ENCODE results near the gene TULP3.

TULP3 gene

GRCh38 chr12:2877047-2877952 lies 13.4 kb upstream of the TULP3 start, which contains the start of the genes FOXM1 and RHNO1:
Gene FOXM1 (minus strand): TSS chr12:2877174. CDS start chr12:2874478, 2,696 bp downstream.
Gene RHNO1 (plus strand): TSS chr12:2877223. CDS start chr12:2885367, 8,144 bp downstream.
- DNase-seq (ENCODE audit: low read depth), result no peak

- DNase-seq (ENCODE audit: low read depth), result no peak
These were observed 12.5 kb upstream of the TULP3 start for GRCh38 chr12:2877953-2878732.

- no peak for DNase-seq (ENCODE audit: low read depth)
These were observed 10.8 kb upstream of the TULP3 start for GRCh38 chr12:2879853-2880252.

GRCh38 chr12:2884810-2885209 lies 5.9 kb upstream of the TULP3 start:
- no peak for DNase-seq (ENCODE audit: low read depth)

- DNase-seq (ENCODE audit: low read depth), result no peak
These were observed 3.8 kb upstream of the TULP3 start for GRCh38 chr12:2886768-2887450.

- DNase-seq (ENCODE audit: low read depth), result no peak
These were observed 697 bp upstream of the TULP3 start for GRCh38 chr12:2890001-2890387.

GRCh38 chr12:2891240-2892053 lies 756 bp downstream of the TULP3 start:
- DNase-seq (ENCODE audit: low read depth), result no peak

- no peak for DNase-seq (ENCODE audit: low read depth)
These were observed 1.6 kb downstream of the TULP3 start for GRCh38 chr12:2892246-2892645.

- peak; percentile 73 for DNase-seq (ENCODE audit: low read depth)
These were observed 2.3 kb downstream of the TULP3 start for GRCh38 chr12:2893007-2893406.

- DNase-seq (ENCODE audit: low read depth), result no peak
These were observed 4.4 kb downstream of the TULP3 start for GRCh38 chr12:2895051-2895451.

- no peak for DNase-seq (ENCODE audit: low read depth)
These were observed 4.8 kb downstream of the TULP3 start for GRCh38 chr12:2895511-2895910.

GRCh38 chr12:2897418-2897817 lies 6.7 kb downstream of the TULP3 start:
- no peak for DNase-seq (ENCODE audit: low read depth)

GRCh38 chr12:2900642-2901041 lies 10.0 kb downstream of the TULP3 start:
- DNase-seq (ENCODE audit: low read depth), result no peak

- DNase-seq (ENCODE audit: low read depth), result no peak
These were observed 11.7 kb downstream of the TULP3 start for GRCh38 chr12:2902272-2902880.

GRCh38 chr12:2904260-2904659 lies 13.6 kb downstream of the TULP3 start:
- DNase-seq (ENCODE audit: low read depth), result no peak

- no peak for DNase-seq (ENCODE audit: low read depth)
These were observed 21.5 kb downstream of the TULP3 start for GRCh38 chr12:2912216-2912575.

GRCh38 chr12:2919249-2919648 lies 28.6 kb downstream of the TULP3 start:
- DNase-seq (ENCODE audit: low read depth), result no peak

- no peak for DNase-seq (ENCODE audit: low read depth)
These were observed 31.6 kb downstream of the TULP3 start for GRCh38 chr12:2922329-2922728.

- DNase-seq (ENCODE audit: low read depth), result no peak
These were observed 32.4 kb downstream of the TULP3 start for GRCh38 chr12:2923057-2923456.

GRCh38 chr12:2924019-2924418 lies 33.3 kb downstream of the TULP3 start:
- DNase-seq (ENCODE audit: low read depth), result no peak

- no peak for DNase-seq (ENCODE audit: low read depth)
These were observed 34.8 kb downstream of the TULP3 start for GRCh38 chr12:2925322-2925995.
